ENCODE data around the gene PFAS.
"Not testable (repeated sequence)": the region's sequence is repeated elsewhere in the genome, so short reads cannot be mapped to it uniquely, and the experiment has no call there.

PFAS gene

GRCh38 chr17:8237886-8238285 is 11.2 kb upstream of the PFAS start:
- Histone ChIP-seq H3K27me3 (ENCODE audit: control insufficient read depth, insufficient read depth, low read length) (no peaks in the 10 kb centered on the region), H2AFZ (no peak overlapping the region), H3K36me3 (ENCODE audit: control insufficient read depth, insufficient read depth, low read length) (no peaks in the 10 kb centered on the region), H3K4me2 (ENCODE audit: low read length) (no peak overlapping the region), H3K27ac (peak overlapping the region; percentile 53), H3K4me3 (ENCODE audit: low read depth, low read length) (peak overlapping the region; percentile 5), H3K79me2 (peaks cover 4% of the 10 kb centered on the region), H3K9me3 (ENCODE audit: control insufficient read depth, low read length) (no peaks in the 10 kb centered on the region), H3K4me1 (peaks cover 12% of the 10 kb centered on the region), H3K9ac (no peak overlapping the region)
- TF ChIP-seq, protein P1, sequence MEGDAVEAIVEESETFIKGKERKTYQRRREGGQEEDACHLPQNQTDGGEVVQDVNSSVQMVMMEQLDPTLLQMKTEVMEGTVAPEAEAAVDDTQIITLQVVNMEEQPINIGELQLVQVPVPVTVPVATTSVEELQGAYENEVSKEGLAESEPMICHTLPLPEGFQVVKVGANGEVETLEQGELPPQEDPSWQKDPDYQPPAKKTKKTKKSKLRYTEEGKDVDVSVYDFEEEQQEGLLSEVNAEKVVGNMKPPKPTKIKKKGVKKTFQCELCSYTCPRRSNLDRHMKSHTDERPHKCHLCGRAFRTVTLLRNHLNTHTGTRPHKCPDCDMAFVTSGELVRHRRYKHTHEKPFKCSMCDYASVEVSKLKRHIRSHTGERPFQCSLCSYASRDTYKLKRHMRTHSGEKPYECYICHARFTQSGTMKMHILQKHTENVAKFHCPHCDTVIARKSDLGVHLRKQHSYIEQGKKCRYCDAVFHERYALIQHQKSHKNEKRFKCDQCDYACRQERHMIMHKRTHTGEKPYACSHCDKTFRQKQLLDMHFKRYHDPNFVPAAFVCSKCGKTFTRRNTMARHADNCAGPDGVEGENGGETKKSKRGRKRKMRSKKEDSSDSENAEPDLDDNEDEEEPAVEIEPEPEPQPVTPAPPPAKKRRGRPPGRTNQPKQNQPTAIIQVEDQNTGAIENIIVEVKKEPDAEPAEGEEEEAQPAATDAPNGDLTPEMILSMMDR (IDR thresholded peaks at IDR 0.05): no peak

- no peak overlapping the region for H3K27ac ChIP-seq
- no peaks in the 10 kb centered on the region for H3K4me1 ChIP-seq
- H3K79me2 ChIP-seq: peaks cover 12% of the 10 kb centered on the region
- no peaks in the 10 kb centered on the region for H3K27me3 ChIP-seq (ENCODE audit: control insufficient read depth, insufficient read depth, low read length)
- no peak overlapping the region for H3K9ac ChIP-seq
- no peak overlapping the region for H2AFZ ChIP-seq
- TF ChIP-seq, protein P1 (IDR thresholded peaks at IDR 0.05): no peak
- no peaks in the 10 kb centered on the region for H3K36me3 ChIP-seq (ENCODE audit: control insufficient read depth, insufficient read depth, low read length)
- H3K4me2 ChIP-seq (ENCODE audit: low read length): no peak overlapping the region
- H3K4me3 ChIP-seq (ENCODE audit: low read depth, low read length): no peak overlapping the region
- no peaks in the 10 kb centered on the region for H3K9me3 ChIP-seq (ENCODE audit: control insufficient read depth, low read length)
Observed at GRCh38 chr17:8243827-8244226, 5.3 kb upstream of the PFAS start.

DNA sequence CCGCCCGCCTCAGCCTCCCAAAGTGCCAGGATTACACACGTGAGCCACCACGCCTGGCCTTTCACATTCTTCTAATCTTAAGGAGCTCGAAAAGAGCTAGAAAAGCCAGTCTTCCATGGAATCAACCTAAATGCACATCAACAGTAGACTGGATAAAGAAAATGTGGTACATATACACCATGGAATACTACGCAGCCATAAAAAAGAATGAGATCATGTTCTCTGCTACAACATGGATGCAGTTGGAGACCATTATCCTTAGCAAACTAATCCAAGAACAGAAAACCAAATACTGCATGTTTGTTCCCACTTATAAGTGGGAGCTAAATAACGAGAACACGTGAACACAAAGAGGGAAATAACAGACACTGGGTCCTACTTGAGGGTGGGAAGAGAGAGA is 4.3 kb upstream of the PFAS start:
- H3K9ac ChIP-seq: no peak overlapping the region
- no peak overlapping the region for H2AFZ ChIP-seq
- peaks cover 12% of the 10 kb centered on the region for H3K79me2 ChIP-seq
- TF ChIP-seq, protein P1 (IDR thresholded peaks at IDR 0.05): no peak
- H3K4me2 ChIP-seq (ENCODE audit: low read length): no peak overlapping the region
- H3K36me3 ChIP-seq (ENCODE audit: control insufficient read depth, insufficient read depth, low read length): no peaks in the 10 kb centered on the region
- no peak overlapping the region for H3K27ac ChIP-seq
- no peaks in the 10 kb centered on the region for H3K4me1 ChIP-seq
- no peak overlapping the region for H3K4me3 ChIP-seq (ENCODE audit: low read depth, low read length)
- H3K9me3 ChIP-seq (ENCODE audit: control insufficient read depth, low read length): no peaks in the 10 kb centered on the region
- no peaks in the 10 kb centered on the region for H3K27me3 ChIP-seq (ENCODE audit: control insufficient read depth, insufficient read depth, low read length)

- TF ChIP-seq, protein P1 (IDR thresholded peaks at IDR 0.05): no peak
- H3K36me3 ChIP-seq (ENCODE audit: control insufficient read depth, insufficient read depth, low read length): no peaks in the 10 kb centered on the region
- H3K79me2 ChIP-seq: peaks cover 6% of the 10 kb centered on the region
- peak overlapping the region; percentile 94 for H3K4me2 ChIP-seq (ENCODE audit: low read length)
- H3K9ac ChIP-seq: no peak overlapping the region
- peak overlapping the region; percentile 89 for H3K4me3 ChIP-seq (ENCODE audit: low read depth, low read length)
- H2AFZ ChIP-seq: peak overlapping the region; percentile 83
- H3K4me1 ChIP-seq: no peaks in the 10 kb centered on the region
- H3K9me3 ChIP-seq (ENCODE audit: control insufficient read depth, low read length): no peaks in the 10 kb centered on the region
- H3K27ac ChIP-seq: peak overlapping the region; percentile 97
- H3K27me3 ChIP-seq (ENCODE audit: control insufficient read depth, insufficient read depth, low read length): no peaks in the 10 kb centered on the region
Observed at GRCh38 chr17:8249621-8250500, 772 bp downstream of the PFAS start.

- H3K27ac ChIP-seq: not testable (repeated sequence)
Observed at GRCh38 chr17:8251411-8251810, 2.3 kb downstream of the PFAS start.

More at GRCh38 chr17:8251411-8251810, 2.3 kb downstream of the PFAS start:
- not testable (repeated sequence) for H3K4me2 ChIP-seq (ENCODE audit: low read length); H3K9me3 ChIP-seq (ENCODE audit: control insufficient read depth, low read length); H3K9ac ChIP-seq; H3K27me3 ChIP-seq (ENCODE audit: control insufficient read depth, insufficient read depth, low read length); H2AFZ ChIP-seq; H3K4me1 ChIP-seq; H3K4me3 ChIP-seq (ENCODE audit: low read depth, low read length); H3K79me2 ChIP-seq; H3K36me3 ChIP-seq (ENCODE audit: control insufficient read depth, insufficient read depth, low read length)

Data from parathyroid adenoma (tissue), 2 donors.